GM18868 (cell line): ENCODE measurements around the gene DYNLRB1.
A peak's percentile ranks its signal among the peaks of the same experiment; 100 is the strongest.

ENCODE experiments used
- ATAC-seq: cut with Tn5 transposase; IDR thresholded peaks from one replicate; pipeline ENCODE4 v1.9.1; 2021; ENCODE audit warnings: mild to moderate bottlenecking, moderate library complexity; ENCODE audit not compliant: unreplicated experiment

The DYNLRB1 gene

DNA sequence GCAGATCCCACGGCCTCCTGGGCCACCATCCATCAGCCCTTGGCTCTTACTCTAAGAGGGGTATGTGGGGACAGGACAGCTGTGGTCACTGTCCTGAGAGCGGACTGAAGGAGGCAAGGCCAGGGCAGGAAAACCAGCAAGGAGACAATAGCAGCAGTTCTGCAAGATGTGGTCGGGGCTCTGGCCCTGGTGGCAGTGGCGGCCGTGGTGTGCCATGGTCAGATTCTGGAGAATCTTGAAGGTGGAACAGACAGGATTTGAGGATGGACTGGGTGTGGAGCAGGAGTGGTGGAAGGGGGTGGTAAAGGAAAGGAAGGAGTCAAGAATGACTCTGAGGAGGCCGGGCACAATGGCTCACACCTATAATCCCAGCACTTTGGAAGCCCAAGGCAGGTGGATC, 36.3 kb downstream of the DYNLRB1 start:
- no peak for ATAC-seq

DNA sequence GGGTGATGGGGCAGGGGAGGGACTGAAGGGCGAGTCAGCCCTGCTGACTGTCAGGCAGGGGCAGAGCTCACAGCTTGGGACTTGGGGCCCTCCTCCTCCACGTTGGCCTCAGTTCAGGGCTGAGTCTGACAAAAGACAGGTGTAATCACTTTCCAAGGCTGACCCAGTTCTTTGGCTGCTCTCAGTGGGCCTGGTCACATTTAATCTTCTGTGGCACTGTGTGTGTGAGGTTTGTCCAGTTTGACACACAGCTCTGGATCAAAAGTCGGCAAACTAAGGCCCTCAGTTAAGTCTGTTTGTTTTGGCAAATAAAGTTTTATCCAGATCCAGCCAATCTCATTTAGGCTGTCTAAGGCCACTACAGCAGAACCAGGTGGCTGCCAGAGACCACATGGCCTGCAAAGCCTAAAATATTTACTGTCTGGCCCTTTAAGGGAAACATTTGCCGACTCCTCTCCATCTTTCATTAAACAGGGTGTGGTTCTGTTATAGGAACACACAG, 37.2 kb downstream of the DYNLRB1 start:
- no peak for ATAC-seq

DNA sequence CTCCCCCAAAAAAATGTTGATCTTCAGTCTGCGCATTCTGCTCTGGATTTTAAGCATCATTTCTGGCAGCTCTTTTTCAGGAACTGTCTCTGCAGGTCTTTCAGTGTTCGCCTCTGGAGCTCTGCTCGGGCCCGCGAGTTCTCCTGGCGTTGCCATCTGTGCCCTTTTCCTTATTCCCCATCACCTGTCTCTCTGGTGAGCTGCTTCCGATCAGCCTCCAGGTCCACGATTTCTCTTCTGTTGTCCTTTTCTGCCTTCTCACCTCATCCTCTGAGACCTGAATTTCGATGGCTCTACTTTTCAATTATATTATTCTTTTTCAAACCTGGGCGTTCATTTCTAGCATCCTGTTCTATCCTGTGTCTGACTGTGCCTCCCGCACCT, 41.7 kb downstream of the DYNLRB1 start:
- ATAC-seq: no peak

DNA sequence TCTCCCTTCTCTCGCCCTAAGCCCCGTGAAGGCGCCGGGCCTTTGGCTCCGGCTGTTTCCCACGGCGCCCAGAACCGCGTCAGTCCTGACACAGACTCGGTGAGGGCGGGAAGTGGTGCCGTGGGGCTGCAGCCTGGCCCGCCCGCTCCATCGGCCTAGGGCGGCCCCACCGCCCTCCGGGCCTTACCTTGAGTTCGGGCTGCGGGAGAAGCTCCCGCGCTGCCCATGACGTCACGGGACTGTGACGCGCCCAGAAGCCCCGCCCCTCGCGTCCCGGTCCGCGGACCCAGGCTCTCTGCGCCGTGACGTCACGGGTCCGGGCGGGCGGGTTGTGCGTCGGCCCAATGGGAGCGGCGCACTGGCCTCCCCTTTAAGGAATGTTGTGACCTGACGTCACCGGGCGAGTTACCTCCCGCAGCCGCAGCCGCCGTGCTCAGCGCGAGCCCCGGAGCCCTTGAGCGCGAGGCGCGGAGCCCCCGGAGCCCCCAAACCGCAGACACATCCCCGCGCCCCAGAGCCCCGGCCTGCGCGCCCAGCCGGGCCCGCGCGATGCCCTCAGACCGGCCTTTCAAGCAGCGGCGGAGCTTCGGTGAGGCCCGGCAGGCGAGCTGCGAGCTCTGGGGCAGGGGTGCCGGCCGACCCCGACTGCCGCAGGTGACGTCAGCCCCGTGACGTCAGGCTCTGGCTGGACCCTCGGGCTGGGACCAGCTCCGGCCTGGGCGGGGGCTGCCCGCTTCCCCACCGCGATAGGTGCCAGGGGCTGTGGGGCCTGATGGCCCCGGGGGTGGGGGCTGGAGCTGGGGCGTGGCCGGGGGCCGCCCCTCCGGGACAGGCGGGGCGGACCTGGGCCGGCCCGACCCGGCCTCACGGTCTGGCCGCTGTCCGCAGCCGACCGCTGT, 42.3 kb downstream of the DYNLRB1 start, which contains the start of gene MAP1LC3A:
TSS of gene MAP1LC3A (plus strand) at position 399 of the 899 bp plus-strand sequence. CDS start at position 550, 151 bp downstream.
- peak; percentile 55 for ATAC-seq

DNA sequence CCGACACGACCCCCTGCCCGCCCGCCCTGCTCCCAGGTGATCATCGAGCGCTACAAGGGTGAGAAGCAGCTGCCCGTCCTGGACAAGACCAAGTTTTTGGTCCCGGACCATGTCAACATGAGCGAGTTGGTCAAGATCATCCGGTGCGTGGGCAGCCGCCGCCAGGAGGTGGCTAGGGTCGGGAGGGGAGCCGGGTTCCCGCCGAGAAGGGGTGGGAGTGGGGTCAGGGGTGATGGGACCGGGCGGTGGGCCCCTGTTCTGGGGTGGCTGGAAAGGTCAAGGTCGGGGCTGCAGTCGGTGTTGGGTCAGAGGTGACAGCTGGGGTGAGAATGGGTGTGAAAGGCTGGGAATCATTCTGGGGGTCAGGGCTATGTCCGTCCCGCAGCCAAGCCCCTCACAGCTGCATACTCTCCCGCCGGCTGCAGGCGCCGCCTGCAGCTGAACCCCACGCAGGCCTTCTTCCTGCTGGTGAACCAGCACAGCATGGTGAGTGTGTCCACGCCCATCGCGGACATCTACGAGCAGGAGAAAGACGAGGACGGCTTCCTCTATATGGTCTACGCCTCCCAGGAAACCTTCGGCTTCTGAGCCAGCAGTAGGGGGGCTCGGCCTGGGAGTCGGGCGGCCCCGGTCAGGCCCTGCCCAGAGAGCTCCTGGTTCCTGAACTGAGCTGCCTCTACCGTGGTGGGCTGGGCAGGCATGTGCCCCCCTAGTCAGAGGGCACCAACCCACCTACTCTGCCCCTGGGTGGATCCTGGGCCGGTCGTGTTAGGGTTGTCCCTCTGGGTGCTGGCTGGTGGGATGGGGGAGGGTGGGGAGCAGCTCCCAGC, 43.3 kb downstream of the DYNLRB1 start:
- no peak for ATAC-seq

DNA sequence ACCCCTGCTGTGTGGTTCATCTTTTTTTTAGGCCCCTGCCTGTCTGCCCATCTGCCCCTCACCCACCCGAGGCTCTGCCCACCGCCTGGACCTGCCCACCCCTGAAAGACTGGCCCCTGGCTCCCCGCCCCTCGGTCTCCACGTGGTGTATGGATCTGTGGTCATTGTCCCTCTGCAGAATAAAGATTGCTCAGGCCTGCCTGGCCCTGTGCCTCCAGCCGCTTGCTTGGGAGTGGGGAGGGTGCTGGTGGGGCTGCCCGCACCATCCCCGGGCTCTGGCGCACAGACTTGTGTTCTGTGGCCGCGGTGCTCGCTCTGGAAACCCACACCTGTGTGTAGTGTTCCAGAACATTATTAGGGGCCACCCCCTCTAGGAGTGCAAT, 43.9 kb downstream of the DYNLRB1 start:
- no peak for ATAC-seq

DNA sequence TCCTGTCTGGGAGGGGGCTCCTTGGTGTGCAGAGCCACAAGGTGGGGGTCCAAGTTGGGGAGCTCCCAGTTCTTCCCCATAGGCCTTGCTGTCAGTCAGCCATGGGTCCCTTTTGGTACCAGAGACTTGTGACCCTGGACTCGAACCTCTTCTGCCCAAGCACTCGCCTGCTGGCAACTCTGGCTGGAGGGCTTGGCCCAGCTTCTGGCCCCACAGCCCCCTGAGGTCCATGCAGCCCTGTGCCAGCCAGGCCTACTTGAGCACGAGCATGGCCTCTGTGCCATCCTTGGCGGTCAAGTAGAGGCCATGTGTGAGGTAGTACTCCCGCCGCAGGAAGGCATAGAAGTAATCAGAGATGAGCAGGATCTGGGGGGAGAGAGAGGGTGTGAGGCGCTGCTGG, 44.4 kb downstream of the DYNLRB1 start:
- ATAC-seq: no peak

DNA sequence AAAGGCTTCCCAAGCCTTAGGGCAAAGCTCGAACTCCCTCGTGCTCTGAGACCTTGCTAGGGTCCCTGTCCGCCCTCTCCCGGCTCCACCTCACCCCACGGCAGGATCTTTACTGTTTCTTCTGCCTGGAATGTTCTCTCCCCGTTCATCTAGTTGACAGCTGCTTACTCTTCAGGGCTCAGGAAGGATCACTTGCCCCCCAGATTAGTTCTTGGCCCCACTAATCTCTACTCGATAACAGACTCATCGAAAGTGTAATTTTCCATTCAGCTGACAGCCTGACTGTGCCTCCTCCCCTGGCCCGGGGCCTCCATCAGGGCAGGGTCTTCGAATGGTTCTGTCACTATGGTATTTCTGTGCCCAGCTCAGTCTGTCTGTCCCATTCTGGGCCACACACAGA, 45.4 kb downstream of the DYNLRB1 start:
- no peak for ATAC-seq

DNA sequence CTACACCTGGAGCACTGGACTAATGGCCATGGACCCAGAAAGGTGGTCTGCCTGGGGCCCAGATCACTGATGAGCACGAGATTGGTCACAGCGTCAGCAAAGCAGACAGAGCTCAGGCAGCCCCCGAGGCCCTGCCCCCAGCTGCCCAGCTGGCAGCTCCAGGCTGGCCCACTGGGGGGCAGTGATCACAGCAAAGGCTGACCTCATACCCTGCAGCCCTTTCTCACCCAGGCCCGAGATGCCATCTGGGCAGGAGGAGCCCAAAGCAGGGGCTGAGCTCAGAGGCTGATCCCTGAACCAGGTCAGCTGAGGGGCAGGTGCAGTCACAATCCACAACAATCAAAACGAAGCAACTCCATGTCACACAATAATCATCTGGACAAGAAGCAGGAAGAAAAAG, 46.4 kb downstream of the DYNLRB1 start:
- no peak for ATAC-seq

DNA sequence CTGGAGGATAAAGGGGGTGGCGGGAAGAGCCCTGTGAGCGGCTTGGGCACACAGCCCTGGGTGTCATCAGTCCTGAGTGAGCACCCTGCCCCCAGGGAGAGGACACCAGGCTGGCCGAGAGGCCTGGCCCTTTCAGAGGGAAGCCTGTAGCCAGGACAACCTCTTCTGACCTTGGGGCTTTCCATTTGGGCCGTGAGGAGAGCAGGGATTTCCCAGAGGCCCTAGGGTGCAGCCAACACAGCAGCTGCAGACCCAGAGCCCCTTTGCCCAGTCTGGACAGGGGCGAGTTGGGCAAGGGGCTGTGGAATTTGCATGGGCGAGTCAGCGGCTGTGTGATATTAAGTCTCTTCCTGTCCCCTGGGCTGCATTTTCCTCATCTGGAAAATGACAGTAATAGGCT, 48.6 kb downstream of the DYNLRB1 start:
- ATAC-seq: no peak

DNA sequence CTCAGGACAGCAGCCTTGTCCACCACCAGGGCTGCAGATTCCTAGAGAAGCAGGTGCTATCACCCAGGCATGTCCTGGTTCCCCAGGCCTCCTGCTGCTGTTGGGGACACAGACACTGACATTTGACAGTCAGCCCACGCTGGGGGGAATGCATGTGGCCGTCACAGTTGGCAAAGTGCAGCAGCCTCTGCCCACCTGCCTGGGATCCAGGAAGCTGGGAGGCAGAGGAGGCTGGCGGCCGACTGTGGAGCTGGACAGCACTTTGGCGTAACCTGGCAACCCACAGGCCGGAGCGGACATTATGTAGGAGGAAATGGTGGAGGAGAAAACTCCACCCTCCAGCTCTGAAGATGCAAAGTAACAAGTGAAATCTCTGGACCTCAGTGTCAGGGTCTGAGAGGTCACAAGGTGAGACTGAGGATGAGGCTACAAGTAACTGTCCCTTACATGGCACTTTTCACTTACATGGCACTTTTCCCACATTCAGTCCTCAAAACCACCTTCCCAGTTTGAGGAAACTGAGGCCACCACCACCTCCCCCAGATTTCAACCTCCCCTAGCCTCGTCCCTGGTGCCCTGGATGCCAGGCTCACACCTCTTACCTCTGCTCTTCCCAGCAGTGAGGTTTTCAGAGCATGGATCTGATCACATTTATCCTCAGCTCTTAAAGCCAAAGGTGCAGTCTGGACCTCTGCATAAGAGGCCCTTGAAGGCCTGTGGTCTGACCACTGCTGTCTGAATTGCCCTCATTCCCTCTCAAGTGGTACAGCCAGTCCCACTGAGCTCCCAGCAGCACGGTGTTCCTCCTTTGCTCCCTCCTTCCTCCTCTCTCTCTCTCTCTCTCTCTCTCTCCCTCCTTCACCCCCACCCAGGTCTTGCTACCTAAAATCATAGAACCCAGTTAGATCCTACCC, 51.0 kb downstream of the DYNLRB1 start:
- ATAC-seq: no peak

DNA sequence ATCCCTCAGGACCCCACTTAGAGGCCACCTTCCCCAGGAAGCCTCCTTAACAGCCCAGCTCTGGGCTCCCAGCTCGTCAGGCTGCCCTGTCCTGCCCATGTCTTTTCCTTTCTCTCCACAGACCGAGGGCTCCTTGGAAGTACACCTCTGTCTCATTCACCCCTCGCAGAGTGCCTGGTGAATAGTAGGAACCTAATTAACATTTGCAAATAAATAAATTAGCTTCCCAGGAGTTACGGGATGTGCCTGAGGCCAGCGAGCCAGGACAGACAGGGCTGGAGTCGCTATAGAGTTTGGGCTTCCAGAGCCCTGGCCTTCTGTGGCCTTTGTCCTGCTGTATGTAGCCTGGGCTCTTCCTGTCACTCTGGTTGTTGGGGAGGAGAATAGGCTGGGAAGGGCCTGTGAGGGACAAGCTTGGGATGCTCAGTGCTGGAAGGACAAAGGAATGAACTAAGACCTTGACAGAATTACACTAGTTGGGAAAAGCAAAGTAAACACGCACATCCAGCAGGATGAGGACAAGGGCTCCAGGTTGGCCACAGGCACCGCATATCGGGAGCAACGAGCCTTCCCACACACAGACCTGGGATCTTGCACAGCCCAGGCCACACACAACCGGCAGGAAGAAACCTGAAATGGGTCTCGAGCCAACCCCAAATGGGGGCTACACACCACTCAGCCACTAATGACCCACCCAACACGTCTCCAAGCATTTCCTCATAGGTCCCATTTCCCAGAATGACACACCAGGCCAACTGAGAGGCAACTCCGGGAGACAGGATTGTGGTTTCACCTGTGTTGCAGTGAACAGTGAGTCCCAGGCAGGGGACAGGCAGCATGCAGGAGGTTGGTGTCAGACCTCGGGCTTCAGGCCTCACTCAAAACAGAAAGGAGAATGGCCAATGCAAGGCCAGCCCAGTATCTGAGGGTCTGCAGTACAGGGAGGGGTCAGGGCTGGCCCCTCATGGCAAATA, 52.0 kb downstream of the DYNLRB1 start:
- ATAC-seq: no peak

DNA sequence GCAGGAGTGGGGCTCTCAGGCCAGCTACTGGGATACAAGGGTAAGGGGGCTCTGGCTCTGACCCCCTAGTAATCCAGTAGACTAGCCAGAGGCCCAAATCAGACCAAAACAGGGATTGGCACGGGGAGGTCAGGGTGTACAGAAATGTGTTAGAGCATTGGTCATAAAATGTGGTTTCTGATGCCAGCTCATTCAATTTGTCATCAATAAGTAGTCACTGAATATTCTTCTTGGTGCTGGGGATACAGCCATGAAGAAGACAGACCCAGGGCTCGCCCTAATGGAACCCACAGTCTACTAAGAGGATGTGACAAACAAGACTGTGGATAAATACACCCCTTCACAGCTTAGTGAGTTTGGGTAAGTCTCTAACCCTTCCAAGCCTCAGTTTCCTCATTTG, 53.4 kb downstream of the DYNLRB1 start:
- ATAC-seq: no peak

DNA sequence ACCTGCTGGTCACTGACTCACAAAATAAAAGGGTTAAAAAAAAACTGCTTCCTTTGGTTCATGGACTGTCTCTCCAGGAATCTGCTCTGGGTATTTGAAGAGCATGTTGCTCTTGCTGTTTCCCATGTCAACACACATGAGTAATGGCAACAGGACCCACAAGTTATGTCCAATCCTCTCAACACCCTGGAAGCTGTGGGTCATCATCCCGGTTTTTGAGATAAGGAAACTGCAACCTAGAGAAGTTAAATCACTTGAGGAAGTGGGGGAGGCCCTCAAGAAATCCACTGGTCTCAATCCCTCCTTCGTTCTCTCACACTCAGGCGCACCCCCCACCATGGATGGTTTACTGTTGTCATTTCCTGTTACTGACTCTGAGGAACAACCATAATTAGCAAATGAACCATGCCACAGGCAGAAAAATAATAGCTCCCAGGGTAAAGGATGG, 54.7 kb downstream of the DYNLRB1 start:
- no peak for ATAC-seq

DNA sequence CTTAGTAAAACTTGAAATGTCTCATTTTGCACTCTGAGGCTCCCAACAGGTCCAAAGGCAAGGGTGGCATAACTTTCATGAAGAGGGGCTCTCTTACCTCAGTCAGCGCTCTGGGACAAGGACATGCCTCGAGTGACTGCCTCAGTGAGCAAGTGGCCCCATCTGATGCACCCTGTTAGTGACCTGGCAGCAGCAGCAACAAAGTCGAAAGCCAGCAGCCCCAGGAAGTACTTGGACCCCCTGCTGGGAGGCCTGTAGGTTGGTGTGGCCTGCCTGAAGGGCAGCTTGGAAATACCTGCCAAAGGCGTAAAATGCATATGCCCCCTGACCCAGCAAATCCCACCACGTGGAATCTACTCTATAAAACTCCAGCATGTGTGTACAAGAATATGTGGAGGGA, 55.5 kb downstream of the DYNLRB1 start:
- no peak for ATAC-seq

DNA sequence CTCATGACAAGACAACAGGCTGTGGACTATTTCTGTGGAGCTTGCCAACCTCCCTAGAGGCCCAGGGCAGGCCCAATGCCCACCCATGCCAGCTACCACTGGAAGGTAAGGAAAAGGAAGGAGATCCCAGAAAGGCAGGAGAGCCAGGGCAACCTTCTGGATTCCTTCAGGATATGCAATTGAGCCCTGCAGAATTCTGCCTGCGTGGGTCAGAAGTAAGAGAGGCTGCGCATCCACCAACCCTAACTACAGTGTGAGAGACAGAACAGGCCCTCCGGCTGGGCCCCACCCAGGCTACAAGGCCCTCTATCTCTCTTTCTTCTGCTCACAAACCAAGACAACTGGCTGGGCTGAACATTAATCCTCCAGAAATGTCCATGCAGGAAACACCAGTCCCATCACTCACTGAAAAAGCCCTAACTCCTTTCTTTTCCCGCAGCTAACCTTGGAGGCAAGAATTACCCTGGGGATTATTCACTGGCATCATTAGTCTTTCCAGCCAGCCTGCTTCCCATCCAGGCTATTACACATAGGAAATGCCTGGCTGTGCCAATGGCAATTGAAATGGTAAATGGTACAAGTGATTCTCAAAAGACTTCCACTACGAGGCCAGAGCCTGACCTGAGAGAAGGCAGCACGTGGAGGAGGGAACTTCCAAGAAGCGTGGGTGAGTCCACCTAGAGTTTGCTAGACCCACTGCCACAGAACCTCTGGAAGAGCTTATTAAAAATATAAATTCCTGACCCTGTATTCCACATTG, 57.5 kb downstream of the DYNLRB1 start:
- ATAC-seq: no peak

DNA sequence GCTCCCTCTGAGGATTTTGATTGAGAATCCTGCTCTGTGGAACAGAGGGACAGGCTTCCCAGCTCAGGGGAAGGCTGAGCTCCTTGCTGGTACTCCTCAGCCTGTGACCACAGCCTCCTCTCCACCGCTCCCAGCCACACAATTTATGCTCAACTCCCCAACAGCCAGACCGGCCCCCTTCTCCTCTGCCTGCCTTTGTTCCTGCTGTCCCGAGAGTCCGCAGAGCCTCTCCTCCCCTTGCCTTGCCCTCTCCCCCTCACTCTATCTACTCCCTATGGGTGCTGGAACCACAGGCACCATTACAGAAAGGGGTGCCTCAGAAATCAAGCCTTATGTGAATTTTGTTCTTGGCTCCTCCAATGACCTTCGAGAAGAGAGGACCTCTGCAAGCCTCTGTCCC, 58.2 kb downstream of the DYNLRB1 start:
- ATAC-seq: no peak

DNA sequence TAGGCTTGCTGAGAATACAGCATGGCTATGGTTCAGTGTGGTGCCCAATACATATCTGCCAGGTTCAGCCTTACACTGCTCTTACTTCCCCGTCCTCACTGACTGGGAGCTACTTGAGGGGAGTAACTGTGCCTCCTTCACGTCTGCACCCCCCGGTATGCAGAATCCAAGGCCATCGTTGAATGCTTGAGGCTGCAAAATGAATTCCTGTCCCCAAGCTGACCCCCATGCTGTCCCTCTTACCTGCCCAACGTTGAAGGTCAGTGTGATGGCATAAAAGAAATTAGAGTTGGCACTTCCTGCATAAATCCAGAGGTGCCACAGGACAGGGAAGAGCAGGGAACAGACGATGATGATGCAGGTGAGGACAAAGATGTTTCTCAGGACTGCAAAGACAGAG, 58.6 kb downstream of the DYNLRB1 start:
- ATAC-seq: no peak

DNA sequence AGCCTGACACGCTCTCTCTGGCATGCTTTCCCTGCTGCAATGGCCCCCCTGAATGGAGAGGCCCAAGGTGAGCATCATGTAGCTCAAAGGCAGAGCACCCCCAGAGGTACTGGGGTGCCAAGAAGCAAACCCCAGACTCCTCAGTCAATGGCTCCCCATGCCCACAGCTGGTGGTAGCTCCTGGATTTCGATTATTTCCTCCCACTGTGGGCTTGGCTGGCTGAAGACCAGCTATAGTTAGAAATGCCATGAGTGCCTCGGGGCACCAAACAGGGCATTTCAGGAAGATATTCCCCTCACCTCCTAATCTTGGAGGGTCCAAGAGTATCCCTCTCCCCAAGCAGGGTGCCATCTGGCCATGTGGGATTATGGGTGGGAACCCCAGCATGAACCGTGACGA, 59.0 kb downstream of the DYNLRB1 start:
- ATAC-seq: no peak
